ENCODE data around the gene PLAC9.

DNA sequence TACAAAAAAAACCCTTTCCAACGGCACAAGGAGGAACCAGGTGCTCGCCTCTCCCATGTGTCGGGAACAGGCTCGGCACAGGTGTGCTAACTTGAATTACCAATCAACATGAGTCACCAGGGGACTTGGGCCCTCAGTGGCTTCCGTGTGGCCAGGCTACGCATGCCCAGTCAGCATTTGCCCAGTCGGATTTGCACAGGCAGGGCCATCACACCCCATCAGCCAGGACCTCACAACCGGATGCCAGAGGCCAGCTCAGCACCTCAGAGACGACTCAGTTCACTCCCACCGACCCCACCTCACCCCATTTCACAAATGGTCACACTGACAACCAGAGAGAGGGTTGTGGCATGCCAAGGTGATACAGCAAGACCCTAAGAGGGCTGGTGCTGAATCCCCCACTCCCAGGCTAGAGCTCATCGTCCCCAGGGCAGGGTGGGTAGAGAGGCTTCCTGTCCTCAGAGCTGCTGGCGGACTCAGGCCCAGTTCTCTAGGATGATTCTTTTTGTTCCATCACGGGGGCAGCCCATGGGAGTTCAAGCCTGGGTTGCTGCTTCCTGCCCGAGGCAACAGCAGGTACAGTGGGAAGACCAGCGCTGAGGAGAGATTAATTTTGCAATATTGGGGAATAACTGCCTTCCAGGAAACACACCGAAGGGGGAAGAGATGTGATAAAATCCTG is 59.2 kb downstream of the PLAC9 start:
- TF ChIP-seq YY1 (tag by site-specific recombination; IDR thresholded peaks at IDR 0.05) (no peak), ZFP69B (tag by site-specific recombination; IDR thresholded peaks at IDR 0.05) (no peak), ZNF274 (IDR thresholded peaks at IDR 0.05; ENCODE audit: low read length) (no peak), ZNF274 (tag by site-specific recombination; IDR thresholded peaks at IDR 0.05; ENCODE audit: borderline replicate concordance) (no peak), ZNF239 (tag by site-specific recombination; IDR thresholded peaks at IDR 0.05) (no peak), ZNF146 (tag by site-specific recombination; IDR thresholded peaks at IDR 0.05) (no peak), ZNF639 (tag by site-specific recombination; IDR thresholded peaks at IDR 0.05) (no peak), ZNF133 (tag by site-specific recombination; IDR thresholded peaks at IDR 0.05) (no peak), SETDB1 (IDR thresholded peaks at IDR 0.05; ENCODE audit: insufficient read length, low read length) (no peak), ZBTB10 (tag by site-specific recombination; IDR thresholded peaks at IDR 0.05) (no peak), PRDM1 (tag by site-specific recombination; IDR thresholded peaks at IDR 0.05) (no peak), KLF16 (tag by site-specific recombination; IDR thresholded peaks at IDR 0.05) (no peak)
- TF ChIP-seq, protein P1, sequence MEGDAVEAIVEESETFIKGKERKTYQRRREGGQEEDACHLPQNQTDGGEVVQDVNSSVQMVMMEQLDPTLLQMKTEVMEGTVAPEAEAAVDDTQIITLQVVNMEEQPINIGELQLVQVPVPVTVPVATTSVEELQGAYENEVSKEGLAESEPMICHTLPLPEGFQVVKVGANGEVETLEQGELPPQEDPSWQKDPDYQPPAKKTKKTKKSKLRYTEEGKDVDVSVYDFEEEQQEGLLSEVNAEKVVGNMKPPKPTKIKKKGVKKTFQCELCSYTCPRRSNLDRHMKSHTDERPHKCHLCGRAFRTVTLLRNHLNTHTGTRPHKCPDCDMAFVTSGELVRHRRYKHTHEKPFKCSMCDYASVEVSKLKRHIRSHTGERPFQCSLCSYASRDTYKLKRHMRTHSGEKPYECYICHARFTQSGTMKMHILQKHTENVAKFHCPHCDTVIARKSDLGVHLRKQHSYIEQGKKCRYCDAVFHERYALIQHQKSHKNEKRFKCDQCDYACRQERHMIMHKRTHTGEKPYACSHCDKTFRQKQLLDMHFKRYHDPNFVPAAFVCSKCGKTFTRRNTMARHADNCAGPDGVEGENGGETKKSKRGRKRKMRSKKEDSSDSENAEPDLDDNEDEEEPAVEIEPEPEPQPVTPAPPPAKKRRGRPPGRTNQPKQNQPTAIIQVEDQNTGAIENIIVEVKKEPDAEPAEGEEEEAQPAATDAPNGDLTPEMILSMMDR (tag by site-specific recombination; IDR thresholded peaks at IDR 0.05) = no peak

Measured in HEK293 (cell line).